ENCODE results near the gene JHY.

The JHY gene

GRCh38 chr11:122954455-122954854 lies 71.9 kb downstream of the JHY start:
- Mint-ChIP-seq H3K4me3 (no peak overlapping the region), H3K36me3 (ENCODE audit: low read depth) (no peaks in the 10 kb centered on the region), H3K9me3 (no peaks in the 10 kb centered on the region), H3K4me1 (ENCODE audit: low read depth) (no peaks in the 10 kb centered on the region), H3K27me3 (ENCODE audit: low read depth) (no peaks in the 10 kb centered on the region), H3K27ac (no peak overlapping the region)

- Mint-ChIP-seq H3K4me1 (ENCODE audit: low read depth) (no peaks in the 10 kb centered on the region), H3K27me3 (ENCODE audit: low read depth) (peaks cover 36% of the 10 kb centered on the region), H3K4me3 (no peak overlapping the region), H3K9me3 (no peaks in the 10 kb centered on the region), H3K27ac (no peak overlapping the region), H3K36me3 (ENCODE audit: low read depth) (no peaks in the 10 kb centered on the region)
Observed at GRCh38 chr11:122963961-122964360, 81.4 kb downstream of the JHY start.

- peak overlapping the region; percentile 36 for H3K4me3 Mint-ChIP-seq
Observed at GRCh38 chr11:122976061-122976733, 93.6 kb downstream of the JHY start.

GRCh38 chr11:122976734-122977469 lies 94.3 kb downstream of the JHY start:
- H3K4me1 Mint-ChIP-seq (ENCODE audit: low read depth), result peaks cover 15% of the 10 kb centered on the region
- H3K27me3 Mint-ChIP-seq (ENCODE audit: low read depth), result peaks cover 88% of the 10 kb centered on the region
- peak overlapping the region; percentile 36 for H3K4me3 Mint-ChIP-seq
- H3K9me3 Mint-ChIP-seq, result peaks cover 5% of the 10 kb centered on the region
- H3K27ac Mint-ChIP-seq, result peak overlapping the region; percentile 89
- peaks cover 11% of the 10 kb centered on the region for H3K36me3 Mint-ChIP-seq (ENCODE audit: low read depth)

More at GRCh38 chr11:122976061-122976733, 93.6 kb downstream of the JHY start:
- Mint-ChIP-seq H3K9me3 (peaks cover 5% of the 10 kb centered on the region), H3K27me3 (ENCODE audit: low read depth) (peaks cover 83% of the 10 kb centered on the region), H3K27ac (peak overlapping the region; percentile 89), H3K36me3 (ENCODE audit: low read depth) (peaks cover 11% of the 10 kb centered on the region), H3K4me1 (ENCODE audit: low read depth) (peaks cover 12% of the 10 kb centered on the region)

- H3K4me3 Mint-ChIP-seq, result no peak overlapping the region
- peaks cover 15% of the 10 kb centered on the region for H3K36me3 Mint-ChIP-seq (ENCODE audit: low read depth)
- H3K27ac Mint-ChIP-seq, result peak overlapping the region; percentile 29
- peaks cover 96% of the 10 kb centered on the region for H3K27me3 Mint-ChIP-seq (ENCODE audit: low read depth)
- peaks cover 5% of the 10 kb centered on the region for H3K9me3 Mint-ChIP-seq
- peaks cover 15% of the 10 kb centered on the region for H3K4me1 Mint-ChIP-seq (ENCODE audit: low read depth)
Observed at GRCh38 chr11:122977470-122978298, 95.1 kb downstream of the JHY start.

- Mint-ChIP-seq H3K36me3 (ENCODE audit: low read depth) (peaks cover 15% of the 10 kb centered on the region), H3K4me1 (ENCODE audit: low read depth) (peaks cover 19% of the 10 kb centered on the region), H3K9me3 (peaks cover 5% of the 10 kb centered on the region), H3K27me3 (ENCODE audit: low read depth) (peaks cover 97% of the 10 kb centered on the region), H3K27ac (peak overlapping the region; percentile 29), H3K4me3 (no peak overlapping the region)
Observed at GRCh38 chr11:122978299-122978620, 95.7 kb downstream of the JHY start.

- Mint-ChIP-seq H3K9me3 (peaks cover 5% of the 10 kb centered on the region), H3K4me1 (ENCODE audit: low read depth) (peaks cover 27% of the 10 kb centered on the region), H3K27ac (no peak overlapping the region), H3K36me3 (ENCODE audit: low read depth) (peaks cover 15% of the 10 kb centered on the region), H3K4me3 (no peak overlapping the region), H3K27me3 (ENCODE audit: low read depth) (peaks cover 97% of the 10 kb centered on the region)
Observed at GRCh38 chr11:122979103-122979814, 96.7 kb downstream of the JHY start.

- H3K27me3 Mint-ChIP-seq (ENCODE audit: low read depth), result peaks cover 96% of the 10 kb centered on the region
- H3K4me3 Mint-ChIP-seq, result no peak overlapping the region
- H3K27ac Mint-ChIP-seq, result peak overlapping the region; percentile 54
- H3K9me3 Mint-ChIP-seq, result peaks cover 5% of the 10 kb centered on the region
- H3K36me3 Mint-ChIP-seq (ENCODE audit: low read depth), result peaks cover 15% of the 10 kb centered on the region
- peaks cover 28% of the 10 kb centered on the region for H3K4me1 Mint-ChIP-seq (ENCODE audit: low read depth)
Observed at GRCh38 chr11:122979815-122980595, 97.4 kb downstream of the JHY start.

- peak within 1 kb of the TSS; percentile 47 for H3K27ac Mint-ChIP-seq
- H3K4me1 Mint-ChIP-seq (ENCODE audit: low read depth), result peaks cover 23% of the 10 kb centered on the region
- peaks cover 96% of the 10 kb centered on the region for H3K27me3 Mint-ChIP-seq (ENCODE audit: low read depth)
- peaks cover 12% of the 10 kb centered on the region for H3K36me3 Mint-ChIP-seq (ENCODE audit: low read depth)
- peaks cover 5% of the 10 kb centered on the region for H3K9me3 Mint-ChIP-seq
- no peak within 1 kb of the TSS for H3K4me3 Mint-ChIP-seq
Observed at GRCh38 chr11:122981388-122982264, 99.1 kb downstream of the JHY start, which contains the start of gene BSX. Gene BSX (minus strand): TSS chr11:122981834. CDS start chr11:122981671, 163 bp downstream.

- no peak overlapping the region for H3K27ac Mint-ChIP-seq
- peaks cover 91% of the 10 kb centered on the region for H3K27me3 Mint-ChIP-seq (ENCODE audit: low read depth)
- H3K36me3 Mint-ChIP-seq (ENCODE audit: low read depth), result peaks cover 4% of the 10 kb centered on the region
- H3K9me3 Mint-ChIP-seq, result no peaks in the 10 kb centered on the region
- H3K4me1 Mint-ChIP-seq (ENCODE audit: low read depth), result peaks cover 18% of the 10 kb centered on the region
- peak overlapping the region; percentile 35 for H3K4me3 Mint-ChIP-seq
Observed at GRCh38 chr11:122983438-122984185, 101.1 kb downstream of the JHY start.

- Mint-ChIP-seq H3K27ac (no peak overlapping the region), H3K9me3 (peaks cover 2% of the 10 kb centered on the region), H3K4me1 (ENCODE audit: low read depth) (peaks cover 18% of the 10 kb centered on the region), H3K36me3 (ENCODE audit: low read depth) (peaks cover 4% of the 10 kb centered on the region), H3K27me3 (ENCODE audit: low read depth) (peaks cover 91% of the 10 kb centered on the region), H3K4me3 (peak overlapping the region; percentile 83)
Observed at GRCh38 chr11:122984186-122985011, 101.8 kb downstream of the JHY start.

- Mint-ChIP-seq H3K36me3 (ENCODE audit: low read depth) (no peaks in the 10 kb centered on the region), H3K9me3 (no peaks in the 10 kb centered on the region), H3K4me3 (no peak overlapping the region), H3K27me3 (ENCODE audit: low read depth) (peaks cover 21% of the 10 kb centered on the region), H3K27ac (no peak overlapping the region), H3K4me1 (ENCODE audit: low read depth) (no peaks in the 10 kb centered on the region)
Observed at GRCh38 chr11:122995526-122995925, 113.0 kb downstream of the JHY start.
